HG03159 (cell line): Measurements from ENCODE around the gene DRD1.
A peak's percentile ranks its signal among the peaks of the same experiment; 100 is the strongest.
"Not testable (repeated sequence)": the region's sequence is repeated elsewhere in the genome, so short reads cannot be mapped to it uniquely, and the experiment has no call there.

Experiments
- ATAC-seq: cut with Tn5 transposase; IDR thresholded peaks from one replicate; pipeline ENCODE4 v1.9.1; 2021; ENCODE audit warnings: mild to moderate bottlenecking, moderate library complexity; ENCODE audit not compliant: unreplicated experiment

The DRD1 gene

DNA sequence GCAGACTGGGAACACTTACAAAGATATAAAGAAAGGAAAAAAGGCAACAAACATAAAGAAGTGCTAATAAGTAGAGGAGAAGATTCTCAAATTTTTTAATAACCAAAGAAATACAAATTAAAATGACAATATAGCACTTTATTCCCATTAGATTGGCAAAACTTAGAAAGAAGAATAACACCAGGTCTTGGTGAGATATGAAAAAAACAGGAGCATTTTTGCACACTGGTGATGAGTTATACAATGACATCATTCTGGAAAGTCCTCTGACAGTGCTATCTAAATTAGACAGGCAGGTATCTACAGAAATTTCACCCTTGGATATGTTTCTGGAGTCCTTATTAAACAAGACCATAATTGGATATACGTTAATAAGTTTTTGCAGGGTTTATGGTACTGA is 24.9 kb upstream of the DRD1 start:
- no peak for ATAC-seq

DNA sequence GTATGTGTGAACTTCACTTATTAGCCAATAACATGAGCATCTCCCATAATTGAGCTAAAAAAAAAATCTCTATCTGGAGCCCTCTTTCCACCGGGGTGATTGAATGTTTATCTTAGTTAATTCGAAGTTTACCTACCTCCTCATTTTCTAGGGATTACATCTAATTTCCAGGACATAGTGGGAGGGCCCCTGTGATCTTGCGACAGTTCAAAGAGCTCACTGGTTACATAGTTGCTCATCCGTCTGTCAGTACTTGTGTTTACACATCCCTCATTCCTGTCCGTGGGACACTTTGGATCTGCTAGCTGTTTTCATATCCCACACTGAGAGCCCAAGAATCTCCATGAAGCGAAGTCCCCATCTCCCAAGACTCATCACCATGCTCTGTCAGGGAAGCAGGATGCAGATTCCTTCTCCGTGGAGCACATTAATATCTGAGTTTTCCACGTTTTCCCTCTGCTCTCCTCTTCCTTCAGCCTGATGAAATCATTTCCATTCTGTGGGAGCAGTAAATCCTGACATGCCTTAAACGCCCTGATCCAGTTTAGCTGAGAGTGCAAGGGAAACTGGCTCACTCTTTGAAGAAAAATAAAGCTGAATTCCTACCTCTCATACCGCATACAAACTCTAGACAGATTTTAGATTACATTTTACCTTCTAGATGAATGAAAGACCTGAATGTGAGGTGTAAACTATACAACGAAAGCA is 24.2 kb upstream of the DRD1 start:
- ATAC-seq = no peak

DNA sequence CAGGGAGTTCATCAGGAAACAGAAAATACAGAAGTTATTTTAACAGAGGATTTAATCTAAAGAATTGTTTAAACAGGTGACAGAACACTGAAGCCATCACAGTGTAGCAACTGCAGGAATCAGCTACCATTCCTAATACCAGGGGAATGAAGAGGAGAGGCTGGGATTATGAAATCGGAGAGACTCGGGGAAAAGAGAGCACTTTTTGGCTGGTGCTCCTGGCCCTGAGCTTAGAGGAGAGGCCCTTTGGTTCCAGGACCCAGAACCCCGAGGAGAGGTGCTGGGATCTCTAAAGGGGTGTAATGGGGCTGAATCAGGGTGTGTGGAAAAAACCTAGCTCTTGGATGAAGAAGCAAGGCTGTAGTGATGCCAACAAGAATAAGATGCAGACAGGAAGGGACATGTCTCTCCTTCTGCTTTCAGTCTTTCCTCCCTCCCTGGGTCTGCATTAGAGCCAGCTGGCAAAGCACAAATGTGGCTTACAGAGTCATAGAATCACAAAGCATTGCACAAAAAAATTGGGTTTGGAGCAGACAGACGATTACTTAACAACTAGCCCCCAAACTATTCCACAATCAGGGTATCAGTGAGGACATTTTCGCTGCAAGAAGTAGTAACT is 22.8 kb upstream of the DRD1 start:
- no peak for ATAC-seq

DNA sequence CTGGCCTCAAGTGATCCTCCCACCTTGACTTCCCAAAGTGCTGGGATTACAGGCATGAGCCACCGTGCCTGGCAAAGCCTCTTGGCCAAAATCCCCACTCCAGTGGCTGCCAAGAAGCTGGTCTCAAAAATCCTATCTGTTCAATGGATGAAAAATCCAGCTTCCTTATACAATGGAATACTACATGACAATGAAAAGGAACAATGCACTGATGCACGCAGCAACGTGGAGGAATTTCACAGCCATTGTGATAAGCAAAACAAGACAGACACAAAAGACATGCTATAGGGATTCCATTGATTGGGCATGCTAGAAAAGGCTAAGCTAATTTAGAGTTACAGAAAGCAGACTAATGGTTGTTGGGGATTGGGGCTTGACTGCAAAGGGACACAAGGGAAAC is 21.3 kb upstream of the DRD1 start:
- no peak for ATAC-seq

DNA sequence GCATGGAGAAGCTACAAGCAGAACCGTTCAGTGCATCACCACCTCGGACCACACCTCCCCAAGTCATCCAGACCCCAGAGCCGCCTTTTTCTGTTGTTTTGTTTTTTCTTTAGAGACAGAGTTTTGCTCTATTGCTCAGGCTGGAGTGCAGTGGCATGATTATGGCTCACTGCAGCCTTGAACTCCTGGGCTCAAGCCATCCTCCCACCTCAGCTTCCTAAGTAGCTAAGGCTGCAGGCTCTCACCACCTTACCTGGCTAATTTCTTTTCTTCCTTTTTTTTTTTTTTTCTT is 20.9 kb upstream of the DRD1 start:
- no peak for ATAC-seq

DNA sequence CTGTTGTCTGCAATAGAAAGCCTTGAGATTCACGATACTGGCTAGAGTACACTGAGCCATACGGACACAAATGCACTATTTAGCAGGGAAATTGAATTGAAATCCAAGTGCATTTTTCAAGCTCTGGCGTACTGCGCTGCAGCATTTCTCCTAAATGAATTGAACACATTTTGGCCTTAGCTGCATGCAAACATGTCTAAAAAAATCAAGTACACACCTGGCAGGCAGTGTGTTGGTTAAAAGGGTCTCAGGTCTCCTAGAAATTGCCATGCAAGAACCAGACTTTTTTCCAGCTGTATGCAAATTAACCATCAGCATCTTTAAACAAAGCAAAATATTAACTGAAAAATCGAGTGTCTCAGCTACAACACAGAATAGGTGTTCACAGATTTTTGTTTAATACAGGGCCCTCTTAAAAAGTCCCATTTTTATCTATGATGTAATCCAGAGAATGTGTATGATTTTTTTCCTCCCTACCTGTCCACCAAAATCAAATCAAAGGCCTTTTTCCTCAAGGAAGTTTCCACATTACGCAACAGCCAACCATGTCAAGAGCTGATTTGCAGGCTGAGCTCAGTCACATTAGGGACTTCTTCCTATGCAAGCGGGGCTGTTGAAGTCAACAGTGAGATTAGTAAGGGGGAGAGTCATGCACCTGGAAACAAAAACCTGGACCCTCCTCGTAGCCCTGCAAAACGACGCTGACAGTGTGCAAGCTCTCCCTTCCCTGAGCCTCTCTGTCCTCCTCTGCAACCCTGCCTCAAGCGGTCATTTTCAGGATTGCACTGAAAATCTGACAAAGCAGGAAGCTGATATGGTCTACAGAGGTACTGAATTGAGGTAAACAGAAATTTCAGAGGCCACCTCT is 20.3 kb upstream of the DRD1 start:
- ATAC-seq = peak; percentile 98

DNA sequence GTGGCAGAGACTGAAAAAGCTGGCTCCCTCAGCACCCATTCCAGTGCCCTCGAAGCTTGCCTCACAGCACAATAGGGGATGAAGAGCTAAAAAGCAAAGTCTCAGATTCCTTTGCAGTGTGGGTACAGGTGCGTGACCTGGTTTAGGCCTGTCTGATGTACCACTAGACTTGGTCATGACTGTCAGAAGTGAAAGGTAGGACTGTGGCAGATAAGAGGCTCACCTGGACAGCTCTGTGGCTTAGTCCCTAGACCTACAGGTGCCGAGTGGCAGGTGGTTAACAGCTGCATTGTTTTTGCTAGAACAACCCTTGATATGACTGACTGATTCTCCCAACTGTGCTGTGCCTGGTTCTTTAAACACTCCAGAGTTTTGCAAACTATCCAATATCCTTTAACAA is 19.7 kb upstream of the DRD1 start:
- no peak for ATAC-seq

DNA sequence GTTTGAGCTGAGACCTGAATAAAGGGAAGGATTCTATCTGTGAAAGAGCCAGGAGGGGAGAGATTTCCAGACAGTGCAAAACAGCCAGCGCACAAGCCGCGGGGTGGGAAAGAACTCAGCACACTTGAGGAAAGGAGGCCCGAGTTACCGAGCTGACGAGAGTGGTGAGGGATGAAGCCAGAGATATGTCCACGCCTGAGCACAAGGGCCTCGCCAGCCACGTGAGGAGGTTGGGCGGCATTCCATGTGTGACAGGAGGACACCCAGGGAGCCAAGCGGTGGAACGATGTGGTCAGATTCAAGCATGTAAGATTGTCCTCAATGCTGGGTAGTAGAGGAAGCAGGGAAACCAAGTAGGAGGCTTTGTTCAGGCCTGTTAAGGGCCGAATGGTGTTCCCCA is 17.4 kb upstream of the DRD1 start:
- ATAC-seq = no peak

DNA sequence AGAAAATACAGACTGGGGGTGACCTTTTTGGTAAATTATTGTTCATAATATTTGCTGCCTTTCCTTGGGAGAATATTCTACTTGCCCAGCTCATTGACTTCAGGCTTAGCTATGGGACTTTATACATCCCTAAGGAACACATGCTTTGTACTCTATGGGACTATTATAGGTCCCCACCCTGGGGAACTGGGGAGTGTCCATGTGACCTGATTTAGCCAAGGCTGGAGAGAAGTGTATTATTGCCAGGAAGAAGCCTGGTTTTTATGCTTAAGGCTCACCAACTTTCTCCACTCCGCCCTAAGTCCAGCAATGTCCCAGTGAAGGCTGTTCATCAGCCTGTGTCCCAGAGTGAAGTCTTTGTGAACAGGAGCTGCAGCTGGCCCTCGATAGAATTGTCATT is 16.6 kb upstream of the DRD1 start:
- ATAC-seq = no peak

DNA sequence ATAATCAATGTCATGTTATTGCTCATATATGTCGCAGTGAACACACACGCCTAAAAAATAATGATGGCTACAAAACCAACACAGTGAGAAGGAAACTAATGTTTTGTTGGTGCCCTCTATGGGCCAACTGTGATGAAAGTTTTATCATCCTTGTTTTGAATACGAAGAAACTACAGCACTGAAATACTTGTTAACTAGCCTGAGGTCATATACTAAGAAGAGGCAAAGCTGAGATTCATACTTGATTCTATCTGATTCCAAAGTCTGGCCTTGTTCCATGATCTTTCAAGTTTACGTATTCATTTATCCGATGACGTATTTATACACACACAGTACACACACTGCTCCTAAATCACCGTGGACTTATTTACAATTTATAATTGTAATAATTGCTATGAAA is 16.1 kb upstream of the DRD1 start:
- ATAC-seq = no peak

DNA sequence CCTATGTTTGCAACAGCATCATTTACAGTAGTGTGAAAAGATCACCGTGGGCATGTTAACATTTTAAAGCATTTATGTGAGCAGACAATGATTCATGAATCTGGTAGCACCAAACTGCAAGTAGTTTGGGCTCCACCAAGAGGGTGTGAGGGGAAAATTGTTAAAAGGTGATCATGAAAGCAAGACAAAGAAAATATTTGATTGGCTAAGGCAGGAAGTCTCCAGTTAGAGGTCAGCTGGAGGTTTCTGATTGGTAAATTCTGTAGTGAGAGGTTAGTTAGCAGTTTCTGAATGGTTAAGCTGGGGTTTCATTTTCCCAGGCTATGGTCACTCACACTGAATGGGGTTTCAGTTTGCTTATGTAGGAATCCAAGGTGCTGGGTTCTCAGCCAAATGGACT is 13.5 kb upstream of the DRD1 start:
- peak; percentile 83 for ATAC-seq

DNA sequence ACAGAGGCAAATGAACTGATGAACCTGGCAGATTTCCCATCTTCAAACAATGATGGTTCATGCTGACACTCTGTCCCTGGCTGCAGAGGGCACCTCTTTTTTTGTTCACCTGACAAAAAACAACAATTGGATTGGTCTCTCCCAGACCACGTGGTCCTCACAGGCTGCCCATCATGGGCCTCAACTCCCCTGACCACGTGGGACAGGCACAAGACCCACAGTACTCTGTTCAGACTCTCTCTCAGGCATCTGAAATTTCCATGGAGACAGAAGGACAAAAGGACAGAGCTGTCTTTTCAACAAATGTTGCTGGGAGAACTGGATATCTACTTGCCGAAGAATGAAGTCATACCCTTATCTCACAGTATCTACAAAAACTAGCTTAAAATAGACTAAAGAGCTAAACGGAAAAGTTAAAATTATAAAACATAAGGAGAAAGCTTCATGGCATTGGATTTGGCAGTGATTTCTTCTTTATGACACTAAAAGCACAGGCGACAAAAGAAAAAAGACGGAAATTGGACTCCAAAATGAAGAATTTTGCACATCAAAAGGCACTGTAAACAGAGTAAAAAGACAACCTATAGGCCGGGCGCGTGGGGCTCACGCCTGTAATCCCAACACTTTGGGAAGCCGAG is 12.2 kb upstream of the DRD1 start:
- no peak for ATAC-seq

DNA sequence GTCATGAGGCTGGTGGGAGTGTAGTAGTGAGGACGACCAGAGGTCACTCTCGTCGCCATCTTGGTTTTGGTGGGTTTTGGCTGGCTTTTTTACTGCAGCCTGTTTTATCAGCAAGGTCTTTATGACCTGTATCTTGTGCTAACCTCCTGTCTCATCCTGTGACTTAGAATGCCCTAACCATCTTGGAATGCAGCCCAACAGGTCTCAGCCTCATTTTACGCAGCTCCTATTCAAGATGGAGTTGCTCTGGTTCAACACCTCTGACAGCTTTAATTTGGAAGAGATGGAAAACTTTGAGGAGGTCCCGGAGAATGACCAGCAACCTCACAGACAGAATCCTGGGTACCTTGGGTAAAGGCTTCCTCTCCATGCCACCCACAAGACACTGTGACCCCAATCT is 10.4 kb upstream of the DRD1 start:
- ATAC-seq = not testable (repeated sequence)

DNA sequence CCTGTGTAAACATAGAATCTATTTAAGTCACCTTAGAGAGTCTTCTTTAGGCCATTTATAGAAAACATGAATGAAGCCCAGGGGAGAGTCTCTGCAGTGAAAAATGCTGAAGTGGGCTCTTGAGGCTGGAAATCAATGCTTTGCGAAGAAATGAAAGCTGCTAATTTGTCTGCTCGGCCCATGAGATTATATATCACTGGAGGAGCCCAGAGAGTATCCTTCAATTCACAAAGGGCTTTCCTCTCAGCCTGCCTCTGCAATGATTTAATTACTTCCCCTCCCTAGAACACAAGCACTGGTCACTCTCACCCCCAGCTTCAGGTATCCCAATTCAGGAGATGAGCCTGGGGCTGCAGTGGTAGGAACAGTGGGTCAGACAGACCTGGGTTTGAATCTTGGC is 8.2 kb upstream of the DRD1 start:
- no peak for ATAC-seq

DNA sequence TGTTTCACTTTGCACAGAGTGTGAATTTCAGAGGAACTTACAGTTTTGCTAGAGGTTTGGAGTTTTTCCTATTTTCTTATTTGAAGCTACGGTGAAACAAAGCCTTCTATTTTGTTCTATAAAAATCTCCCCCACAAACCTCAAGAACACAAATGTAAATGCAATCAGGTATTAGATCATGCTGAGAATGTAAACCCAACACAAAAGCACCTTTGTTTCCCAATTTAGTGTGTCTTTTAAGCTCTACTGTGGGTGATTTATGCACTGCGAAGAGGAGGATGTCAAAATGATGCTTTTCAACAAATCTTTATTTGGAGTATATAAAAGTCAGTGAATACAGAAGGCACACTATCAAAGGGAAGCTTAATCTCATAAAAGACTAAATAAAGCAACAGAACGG is 4.3 kb upstream of the DRD1 start:
- ATAC-seq = no peak

DNA sequence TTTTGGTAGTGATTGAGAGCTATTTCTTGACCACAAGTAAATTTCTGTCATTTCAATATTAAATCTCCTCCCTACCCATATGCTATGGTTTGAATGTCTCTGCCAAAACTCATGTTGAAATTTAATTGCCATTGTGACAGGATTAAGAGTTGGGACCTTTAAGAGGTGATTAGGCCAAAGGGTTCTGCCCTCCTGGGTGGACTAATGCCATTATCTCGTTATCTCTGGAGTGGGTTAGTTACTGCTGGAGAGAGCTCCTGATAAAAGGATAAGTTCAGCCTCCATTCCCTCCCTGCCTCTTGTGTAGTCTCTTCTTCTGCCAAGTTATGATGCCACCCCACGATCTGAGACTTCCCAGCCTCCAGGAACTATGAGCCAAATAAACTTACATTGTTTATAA is 3.6 kb upstream of the DRD1 start:
- no peak for ATAC-seq

DNA sequence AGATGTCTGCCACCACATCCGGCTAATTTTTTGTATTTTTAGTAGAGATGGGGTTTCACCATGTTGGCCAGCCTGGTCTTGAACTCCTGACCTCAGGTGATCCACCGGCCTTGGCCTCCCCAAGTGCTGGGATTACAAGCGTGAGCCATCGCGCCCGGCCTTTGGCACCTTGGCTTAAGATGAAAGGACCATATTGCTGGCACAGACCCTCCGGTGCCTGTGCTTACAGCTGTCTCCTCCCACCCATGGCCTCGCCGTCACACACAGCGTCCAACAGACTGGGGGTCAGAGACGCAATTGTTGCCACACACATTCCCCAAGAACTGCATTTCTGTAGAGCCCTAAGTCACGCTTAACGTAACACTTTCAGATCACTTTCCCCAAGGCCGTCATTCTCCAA is 2.4 kb upstream of the DRD1 start:
- ATAC-seq = not testable (repeated sequence)

DNA sequence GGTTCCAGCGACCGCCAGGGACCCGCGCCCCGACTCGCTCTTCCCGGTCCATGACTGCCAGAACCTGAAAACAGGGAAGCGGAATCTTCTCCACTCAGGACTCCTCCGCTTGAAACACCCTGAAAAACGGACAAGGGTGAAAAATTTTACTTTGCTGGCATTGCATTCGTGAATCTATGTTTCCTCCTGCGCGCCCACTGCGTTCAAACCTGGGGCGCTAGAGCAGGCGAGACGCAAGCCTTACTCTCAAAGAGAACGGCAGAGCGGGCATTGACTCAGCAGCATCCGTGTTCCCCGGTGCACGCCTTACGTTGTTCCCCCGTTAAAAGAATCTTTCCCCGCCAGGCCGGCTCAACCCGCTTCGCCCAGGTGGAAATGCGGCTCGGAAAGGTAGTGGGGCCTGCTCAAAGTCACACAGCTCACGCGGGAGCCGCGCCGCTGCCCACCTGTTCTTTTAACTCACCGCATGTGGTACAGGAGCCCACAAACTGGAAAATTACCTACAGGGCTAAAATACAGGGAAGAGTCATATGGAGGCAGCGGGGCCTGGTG is 999 bp upstream of the DRD1 start:
- no peak for ATAC-seq

DNA sequence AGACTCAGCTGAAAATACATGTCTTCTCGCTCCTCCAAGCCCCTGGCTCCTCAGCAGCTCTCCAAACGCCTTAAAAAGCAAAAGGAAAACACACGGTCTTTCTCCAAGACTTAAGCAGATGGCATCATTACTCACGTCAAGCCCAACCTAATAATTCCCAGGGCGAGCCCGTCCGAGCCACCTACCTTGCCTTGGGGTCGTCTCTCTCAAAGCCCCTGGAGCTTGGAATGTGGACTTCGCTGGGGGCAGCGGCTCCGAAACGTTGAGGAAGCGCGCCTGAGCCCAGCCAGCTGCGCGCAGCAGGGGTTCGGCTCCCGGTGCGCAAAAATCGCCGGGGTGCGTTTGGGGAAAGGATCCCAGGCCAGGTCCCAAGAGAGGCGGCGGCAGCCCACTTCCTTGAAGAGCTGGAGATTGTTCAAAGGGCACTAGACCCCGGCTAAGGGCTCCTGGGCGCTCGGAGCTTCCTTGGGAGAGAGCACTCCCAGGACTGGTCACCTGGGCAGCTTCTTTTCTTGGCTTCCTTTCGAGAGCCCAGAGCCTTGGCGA is 395 bp downstream of the DRD1 start:
- no peak for ATAC-seq

DNA sequence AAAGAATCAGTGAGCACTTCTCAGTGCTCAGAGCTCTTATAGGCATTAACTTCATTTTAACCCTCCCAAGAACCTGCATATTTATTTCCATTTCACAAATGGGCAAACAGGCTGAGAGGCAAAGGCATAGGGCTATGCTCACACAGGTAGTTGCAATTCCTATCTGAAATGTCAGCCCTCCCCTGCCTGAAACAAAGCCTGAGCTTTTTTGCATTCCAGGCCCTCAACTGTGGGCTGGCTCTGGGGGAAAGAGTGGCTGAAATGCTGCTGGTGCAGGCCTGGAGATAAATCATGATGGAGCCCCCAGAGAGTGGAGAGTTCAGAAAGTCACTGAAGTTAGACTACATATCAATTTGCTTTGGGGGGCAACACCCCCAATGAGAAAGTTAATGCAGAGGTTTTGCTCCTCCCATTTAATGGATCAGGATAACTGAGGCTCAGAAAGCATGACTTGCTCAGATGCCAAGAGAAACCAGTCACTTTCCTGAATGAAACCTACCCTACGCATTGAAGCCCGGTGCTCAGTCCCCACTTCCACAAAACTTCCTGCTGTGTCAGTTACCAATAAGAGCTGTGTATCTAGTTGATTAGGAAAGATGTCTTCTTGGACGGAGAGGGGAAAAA is 5.6 kb downstream of the DRD1 start:
- ATAC-seq = no peak

DNA sequence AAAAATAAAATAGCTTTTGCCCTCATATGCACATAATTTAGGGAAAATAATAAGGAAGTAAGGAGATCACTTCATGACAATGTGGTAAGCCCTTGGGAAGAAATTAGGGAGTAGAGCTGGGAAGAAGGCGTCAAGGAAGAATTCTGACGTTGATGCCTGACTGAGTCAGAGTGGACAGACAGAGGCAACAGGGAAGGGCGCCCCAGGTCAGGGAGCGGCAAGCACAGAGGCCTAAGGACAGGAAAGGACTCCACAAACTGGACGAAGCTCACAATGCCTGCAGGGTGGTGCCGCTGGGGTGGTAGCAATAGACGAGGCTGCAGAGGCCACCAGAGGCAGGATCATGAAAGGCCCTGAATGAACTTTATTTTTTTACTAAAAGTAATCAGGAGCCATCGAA is 7.6 kb downstream of the DRD1 start:
- ATAC-seq = no peak
